Measurements from ENCODE around the gene RNF144A. TPM values are rescaled to one million over a fixed set of nuclear protein-coding genes. Genes with fewer than 3 reads are reported as not detected.
A peak's percentile ranks its signal among the peaks of the same experiment; 100 is the strongest.
"Not testable (repeated sequence)": the region's sequence is repeated elsewhere in the genome, so short reads cannot be mapped to it uniquely, and the experiment has no call there.

RNF144A gene
- total and polyA plus RNA-seq, 2 donors = 4.0 to 8.9 TPM

- no peak overlapping the region for H3K4me3 ChIP-seq (ENCODE audit: low read length in 2 of 2)
- H3K9me3 ChIP-seq (ENCODE audit: control insufficient read depth in 2 of 2, insufficient read depth in 1 of 2, low read length in 1 of 2) = no peaks in the 10 kb centered on the region
- WGBS = 97% methylated on average over 7 of the region's 7 CpGs
- H3K4me1 ChIP-seq (ENCODE audit: control insufficient read depth in 2 of 2, insufficient read depth in 2 of 2, low read length in 2 of 2) = no peaks in the 10 kb centered on the region
- H3K27ac ChIP-seq (ENCODE audit: low read depth in 1 of 2, low read length in 1 of 2) = no peak overlapping the region
- no peak for DNase-seq (ENCODE audit: low read depth in 6 of 9, low spot score in 9 of 9)
- H3K36me3 ChIP-seq (ENCODE audit: control insufficient read depth in 2 of 2, insufficient read depth in 2 of 2, low read length in 1 of 2) = peaks cover 0 to 12% of the 10 kb centered on the region in 2 donors
- H3K27me3 ChIP-seq (ENCODE audit: control insufficient read depth in 2 of 2, insufficient read depth in 1 of 2, low read length in 1 of 2) = no peaks in the 10 kb centered on the region
These were observed 76.0 kb downstream of the RNF144A start for GRCh38 chr2:6993229-6993640.

GRCh38 chr2:6993936-6994335 lies 76.7 kb downstream of the RNF144A start:
- 76% methylated on average over 2 of the region's 2 CpGs for WGBS
- H3K4me3 ChIP-seq (ENCODE audit: low read length in 2 of 2) = no peak overlapping the region
- no peaks in the 10 kb centered on the region for H3K9me3 ChIP-seq (ENCODE audit: control insufficient read depth in 2 of 2, insufficient read depth in 1 of 2, low read length in 1 of 2)
- peaks cover 0 to 12% of the 10 kb centered on the region in 2 donors for H3K36me3 ChIP-seq (ENCODE audit: control insufficient read depth in 2 of 2, insufficient read depth in 2 of 2, low read length in 1 of 2)
- no peak overlapping the region for H3K27ac ChIP-seq (ENCODE audit: low read depth in 1 of 2, low read length in 1 of 2)
- H3K27me3 ChIP-seq (ENCODE audit: control insufficient read depth in 2 of 2, insufficient read depth in 1 of 2, low read length in 1 of 2) = no peaks in the 10 kb centered on the region
- peaks cover 0 to 4% of the 10 kb centered on the region in 2 donors for H3K4me1 ChIP-seq (ENCODE audit: control insufficient read depth in 2 of 2, insufficient read depth in 2 of 2, low read length in 2 of 2)
- no peak for DNase-seq (ENCODE audit: low read depth in 6 of 9, low spot score in 9 of 9)

GRCh38 chr2:6994536-6995128 lies 77.4 kb downstream of the RNF144A start:
- H3K4me3 ChIP-seq (ENCODE audit: low read length in 2 of 2) = no peak overlapping the region
- no peaks in the 10 kb centered on the region for H3K27me3 ChIP-seq (ENCODE audit: control insufficient read depth in 2 of 2, insufficient read depth in 1 of 2, low read length in 1 of 2)
- H3K27ac ChIP-seq (ENCODE audit: low read depth in 1 of 2, low read length in 1 of 2) = no peak overlapping the region
- DNase-seq (ENCODE audit: low read depth in 6 of 9, low spot score in 9 of 9) = no peak
- H3K36me3 ChIP-seq (ENCODE audit: control insufficient read depth in 2 of 2, insufficient read depth in 2 of 2, low read length in 1 of 2) = peaks cover 0 to 12% of the 10 kb centered on the region in 2 donors
- 93% methylated on average over 12 of the region's 12 CpGs for WGBS
- H3K9me3 ChIP-seq (ENCODE audit: control insufficient read depth in 2 of 2, insufficient read depth in 1 of 2, low read length in 1 of 2) = no peaks in the 10 kb centered on the region
- peaks cover 0 to 8% of the 10 kb centered on the region in 2 donors for H3K4me1 ChIP-seq (ENCODE audit: control insufficient read depth in 2 of 2, insufficient read depth in 2 of 2, low read length in 2 of 2)

- Histone ChIP-seq H3K27me3 (ENCODE audit: control insufficient read depth in 2 of 2, insufficient read depth in 1 of 2, low read length in 1 of 2) (no peaks in the 10 kb centered on the region), H3K36me3 (ENCODE audit: control insufficient read depth in 2 of 2, insufficient read depth in 2 of 2, low read length in 1 of 2) (peaks cover 0 to 7% of the 10 kb centered on the region in 2 donors), H3K4me1 (ENCODE audit: control insufficient read depth in 2 of 2, insufficient read depth in 2 of 2, low read length in 2 of 2) (peaks cover 0 to 8% of the 10 kb centered on the region in 2 donors), H3K27ac (ENCODE audit: low read depth in 1 of 2, low read length in 1 of 2) (no peak overlapping the region), H3K4me3 (ENCODE audit: low read length in 2 of 2) (no peak overlapping the region), H3K9me3 (ENCODE audit: control insufficient read depth in 2 of 2, insufficient read depth in 1 of 2, low read length in 1 of 2) (no peaks in the 10 kb centered on the region)
- 96% methylated on average over 11 of the region's 11 CpGs for WGBS
- DNase-seq (ENCODE audit: low read depth in 6 of 9, low spot score in 9 of 9) = no peak
These were observed 78.3 kb downstream of the RNF144A start for GRCh38 chr2:6995391-6996097.

- Histone ChIP-seq H3K4me1 (ENCODE audit: control insufficient read depth in 2 of 2, insufficient read depth in 2 of 2, low read length in 2 of 2) (peaks cover 0 to 16% of the 10 kb centered on the region in 2 donors), H3K9me3 (ENCODE audit: control insufficient read depth in 2 of 2, insufficient read depth in 1 of 2, low read length in 1 of 2) (no peaks in the 10 kb centered on the region), H3K36me3 (ENCODE audit: control insufficient read depth in 2 of 2, insufficient read depth in 2 of 2, low read length in 1 of 2) (peaks cover 0 to 3% of the 10 kb centered on the region in 2 donors), H3K4me3 (ENCODE audit: low read length in 2 of 2) (no peak overlapping the region), H3K27me3 (ENCODE audit: control insufficient read depth in 2 of 2, insufficient read depth in 1 of 2, low read length in 1 of 2) (no peaks in the 10 kb centered on the region), H3K27ac (ENCODE audit: low read depth in 1 of 2, low read length in 1 of 2) (no peak overlapping the region)
- no peak for DNase-seq (ENCODE audit: low read depth in 6 of 9, low spot score in 9 of 9)
- WGBS = 68% methylated on average over 7 of the region's 7 CpGs
These were observed 82.1 kb downstream of the RNF144A start for GRCh38 chr2:6999211-6999877.

GRCh38 chr2:7001395-7001794 lies 84.2 kb downstream of the RNF144A start:
- H3K36me3 ChIP-seq (ENCODE audit: control insufficient read depth in 2 of 2, insufficient read depth in 2 of 2, low read length in 1 of 2); H3K27ac ChIP-seq (ENCODE audit: low read depth in 1 of 2, low read length in 1 of 2); H3K27me3 ChIP-seq (ENCODE audit: control insufficient read depth in 2 of 2, insufficient read depth in 1 of 2, low read length in 1 of 2); H3K4me3 ChIP-seq (ENCODE audit: low read length in 2 of 2); DNase-seq (ENCODE audit: low read depth in 6 of 9, low spot score in 9 of 9); H3K9me3 ChIP-seq (ENCODE audit: control insufficient read depth in 2 of 2, insufficient read depth in 1 of 2, low read length in 1 of 2): not testable (repeated sequence)
- peaks cover 3 to 29% of the 10 kb centered on the region in 2 donors for H3K4me1 ChIP-seq (ENCODE audit: control insufficient read depth in 2 of 2, insufficient read depth in 2 of 2, low read length in 2 of 2)
- WGBS = 91% methylated on average over 6 of the region's 6 CpGs

- no peak overlapping the region for H3K4me3 ChIP-seq (ENCODE audit: low read length in 2 of 2)
- no peaks in the 10 kb centered on the region for H3K27me3 ChIP-seq (ENCODE audit: control insufficient read depth in 2 of 2, insufficient read depth in 1 of 2, low read length in 1 of 2)
- peaks cover 0 to 4% of the 10 kb centered on the region in 2 donors for H3K36me3 ChIP-seq (ENCODE audit: control insufficient read depth in 2 of 2, insufficient read depth in 2 of 2, low read length in 1 of 2)
- H3K27ac ChIP-seq (ENCODE audit: low read depth in 1 of 2, low read length in 1 of 2) = no peak overlapping the region
- H3K4me1 ChIP-seq (ENCODE audit: control insufficient read depth in 2 of 2, insufficient read depth in 2 of 2, low read length in 2 of 2) = peaks cover 3 to 40% of the 10 kb centered on the region in 2 donors
- 96% methylated on average over 3 of the region's 3 CpGs for WGBS
- no peak for DNase-seq (ENCODE audit: low read depth in 6 of 9, low spot score in 9 of 9)
- H3K9me3 ChIP-seq (ENCODE audit: control insufficient read depth in 2 of 2, insufficient read depth in 1 of 2, low read length in 1 of 2) = peaks cover 0 to 4% of the 10 kb centered on the region in 2 donors
These were observed 86.7 kb downstream of the RNF144A start for GRCh38 chr2:7003895-7004294.

GRCh38 chr2:7004636-7005035 lies 87.4 kb downstream of the RNF144A start:
- H3K4me3 ChIP-seq (ENCODE audit: low read length in 2 of 2) = no peak overlapping the region
- peaks cover 3 to 42% of the 10 kb centered on the region in 2 donors for H3K4me1 ChIP-seq (ENCODE audit: control insufficient read depth in 2 of 2, insufficient read depth in 2 of 2, low read length in 2 of 2)
- 47% methylated on average over 4 of the region's 4 CpGs for WGBS
- H3K27me3 ChIP-seq (ENCODE audit: control insufficient read depth in 2 of 2, insufficient read depth in 1 of 2, low read length in 1 of 2) = no peaks in the 10 kb centered on the region
- peaks cover 0 to 5% of the 10 kb centered on the region in 2 donors for H3K36me3 ChIP-seq (ENCODE audit: control insufficient read depth in 2 of 2, insufficient read depth in 2 of 2, low read length in 1 of 2)
- DNase-seq (ENCODE audit: low read depth in 6 of 9, low spot score in 9 of 9) = peak in 1 of 9 donors; percentile 14
- no peak overlapping the region for H3K27ac ChIP-seq (ENCODE audit: low read depth in 1 of 2, low read length in 1 of 2)
- H3K9me3 ChIP-seq (ENCODE audit: control insufficient read depth in 2 of 2, insufficient read depth in 1 of 2, low read length in 1 of 2) = peaks cover 0 to 4% of the 10 kb centered on the region in 2 donors

- peaks cover 3 to 48% of the 10 kb centered on the region in 2 donors for H3K4me1 ChIP-seq (ENCODE audit: control insufficient read depth in 2 of 2, insufficient read depth in 2 of 2, low read length in 2 of 2)
- H3K9me3 ChIP-seq (ENCODE audit: control insufficient read depth in 2 of 2, insufficient read depth in 1 of 2, low read length in 1 of 2) = peaks cover 0 to 4% of the 10 kb centered on the region in 2 donors
- no peak overlapping the region for H3K27ac ChIP-seq (ENCODE audit: low read depth in 1 of 2, low read length in 1 of 2)
- H3K4me3 ChIP-seq (ENCODE audit: low read length in 2 of 2) = no peak overlapping the region
- peaks cover 0 to 2% of the 10 kb centered on the region in 2 donors for H3K36me3 ChIP-seq (ENCODE audit: control insufficient read depth in 2 of 2, insufficient read depth in 2 of 2, low read length in 1 of 2)
- no peaks in the 10 kb centered on the region for H3K27me3 ChIP-seq (ENCODE audit: control insufficient read depth in 2 of 2, insufficient read depth in 1 of 2, low read length in 1 of 2)
- no peak for DNase-seq (ENCODE audit: low read depth in 6 of 9, low spot score in 9 of 9)
- 69% methylated on average over 9 of the region's 9 CpGs for WGBS
These were observed 90.3 kb downstream of the RNF144A start for GRCh38 chr2:7007488-7007845.

Data from thymus (tissue), 11 donors.